NT2/D1 (cell line): ENCODE results near the gene STAT6.

ENCODE experiments used
- SUZ12 ChIP-seq: IDR thresholded peaks from 2 replicates; pipeline ENCODE4 v1.6.1; 2011; ENCODE audit not compliant: insufficient read length, insufficient read depth; ENCODE audit errors: extremely low read depth
- YY1 ChIP-seq: IDR thresholded peaks from 2 replicates; pipeline ENCODE4 v1.6.1; 2011; ENCODE audit not compliant: insufficient read length, insufficient read depth
- ZNF274 ChIP-seq: IDR thresholded peaks from 2 replicates; pipeline ENCODE4 v1.6.1; 2011; ENCODE audit warnings: mild to moderate bottlenecking, low read depth, low read length

DNA sequence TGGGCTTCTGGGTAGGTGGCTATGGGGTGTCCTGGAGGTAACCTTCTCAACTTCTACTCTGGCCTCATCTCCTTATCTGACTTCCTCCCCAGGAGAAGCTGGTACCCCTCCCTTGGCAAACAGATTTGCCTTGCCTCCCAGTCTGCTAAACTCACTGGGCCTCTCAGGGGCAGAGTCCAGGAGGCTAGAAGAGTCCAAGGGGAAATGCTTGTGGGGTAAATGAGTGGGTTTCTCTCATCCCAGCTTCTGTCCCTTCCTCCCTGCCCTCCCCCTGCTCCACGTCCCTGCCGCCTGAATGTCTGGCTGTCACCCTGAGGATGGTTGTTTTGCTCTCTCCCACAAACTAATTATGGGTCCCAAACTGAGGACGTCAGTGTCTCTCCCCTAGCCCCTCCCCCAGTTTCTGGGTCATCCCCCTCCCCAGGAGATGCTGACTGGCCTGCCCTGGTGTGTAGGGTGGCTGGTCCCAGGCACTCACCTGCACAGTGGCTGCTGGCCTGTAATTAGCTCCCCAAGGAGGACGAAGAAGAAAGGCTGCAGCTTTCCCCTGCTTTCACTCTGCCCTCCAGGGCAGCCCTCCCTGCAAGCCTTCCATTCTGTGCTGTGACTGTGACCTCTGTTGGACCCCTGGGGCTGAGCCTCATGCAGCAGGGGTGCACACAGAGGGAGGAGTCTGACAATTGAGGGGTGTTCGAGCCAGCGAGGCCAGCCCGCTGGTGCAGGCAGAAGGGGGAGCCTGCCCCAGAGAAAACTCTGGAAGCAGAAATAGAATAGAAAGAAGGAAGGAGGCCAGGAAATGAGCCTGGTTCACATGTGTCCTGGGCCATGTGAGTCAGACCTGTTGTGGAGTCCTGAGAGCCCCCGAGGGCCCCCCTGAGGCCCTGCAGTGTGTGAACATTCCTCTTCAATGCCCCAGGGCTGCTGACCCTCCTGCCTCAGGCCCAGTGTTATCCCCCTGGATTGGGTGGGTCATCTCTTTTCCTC is 36.1 kb upstream of the STAT6 start, which contains the start of gene LRP1-AS:
- TF ChIP-seq SUZ12: no peak
- no peak for TF ChIP-seq ZNF274
- no peak for TF ChIP-seq YY1
